Retina (tissue), 1 donor: Measurements from ENCODE around the gene STN1.

ENCODE experiments used
- DNase-seq: peaks from one replicate; pipeline ENCODE4 v3.0.0-alpha.2; 2016

STN1 gene

GRCh38 chr10:103892181-103892580, 25.8 kb downstream of the STN1 start:
- DNase-seq: no peak

GRCh38 chr10:103890688-103891087, 27.3 kb downstream of the STN1 start:
- DNase-seq: no peak

- DNase-seq: no peak
Observed at GRCh38 chr10:103890194-103890658, 27.8 kb downstream of the STN1 start.

DNA sequence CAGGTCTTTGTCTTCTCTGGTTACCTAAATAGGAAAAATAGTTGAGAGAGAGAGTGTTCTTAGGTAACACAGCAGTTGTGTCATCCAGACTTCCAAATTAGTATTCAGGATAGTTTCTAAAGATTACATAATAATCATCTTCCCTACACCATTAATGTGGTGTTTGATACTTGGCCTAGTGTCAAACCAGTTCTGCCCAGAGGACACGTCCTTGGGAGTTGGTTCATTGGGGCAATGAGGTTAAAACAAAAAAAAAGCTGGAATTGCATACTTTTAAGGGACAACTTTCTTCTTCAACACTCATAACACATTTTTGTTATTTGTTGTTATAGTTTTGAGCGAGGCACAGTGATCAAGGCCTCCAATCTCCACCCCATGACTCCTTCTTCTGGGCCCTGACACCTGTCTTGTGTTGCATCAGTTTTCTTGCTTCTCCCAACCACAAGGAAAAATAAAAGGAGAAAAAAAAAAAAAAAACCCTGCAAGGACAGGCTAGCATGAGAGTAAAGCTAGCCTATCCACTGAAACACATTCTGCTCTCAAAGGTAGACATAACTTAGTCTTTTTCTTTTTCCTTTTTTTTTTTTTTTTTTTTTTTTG, 28.8 kb downstream of the STN1 start:
- no peak for DNase-seq

DNA sequence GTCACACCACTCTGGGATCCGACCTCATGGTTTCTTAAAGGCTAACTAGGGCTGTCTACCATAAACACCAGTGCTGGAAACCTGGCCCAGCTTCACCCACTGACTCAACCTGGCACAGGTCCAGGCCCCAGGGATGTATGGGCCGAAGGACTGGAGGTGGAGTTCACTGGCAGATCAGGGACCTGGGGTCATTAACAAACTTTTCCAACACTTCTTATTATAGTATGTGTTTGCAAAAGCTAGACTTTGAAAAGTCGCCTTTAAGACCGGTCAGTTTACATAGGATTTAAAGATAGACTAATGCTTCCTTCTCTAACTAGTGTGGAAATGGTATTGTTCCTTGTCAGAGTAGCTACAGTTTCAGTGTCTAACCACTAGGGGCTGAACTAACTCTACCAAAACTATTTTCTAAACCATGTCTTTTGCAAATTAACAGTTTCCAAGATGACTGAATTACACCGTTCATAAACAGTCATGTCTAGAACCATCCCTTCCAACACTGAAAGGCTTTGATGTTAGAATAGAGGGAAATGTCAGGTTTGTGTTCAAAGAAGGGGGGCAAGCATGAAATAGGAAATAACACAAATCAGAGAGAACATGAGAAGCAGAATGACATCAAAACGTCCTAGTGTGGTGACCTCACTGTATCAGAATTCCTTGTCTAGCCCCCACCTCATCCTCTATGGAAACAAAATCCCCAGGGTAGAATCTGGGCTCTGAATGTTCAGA, 29.7 kb downstream of the STN1 start:
- peak; percentile 37 for DNase-seq

DNA sequence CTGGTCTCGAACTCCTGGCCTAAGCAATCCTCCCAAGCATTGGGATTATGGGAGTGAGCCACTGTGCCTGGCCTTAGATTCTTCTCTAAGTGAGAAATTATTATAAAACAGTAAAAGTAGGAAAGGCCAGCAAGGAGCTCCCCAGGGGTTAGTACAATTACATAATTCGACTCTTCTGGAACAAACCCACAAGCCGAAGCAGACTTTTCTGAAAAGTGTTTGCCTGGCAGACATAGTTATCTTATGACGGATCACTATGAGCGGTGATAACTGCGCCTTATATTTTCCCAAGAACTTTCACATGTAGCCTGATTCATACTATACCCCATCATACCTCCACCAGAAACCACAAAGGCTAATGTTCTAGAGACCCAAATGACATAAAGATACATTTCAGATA, 32.4 kb downstream of the STN1 start:
- no peak for DNase-seq

DNA sequence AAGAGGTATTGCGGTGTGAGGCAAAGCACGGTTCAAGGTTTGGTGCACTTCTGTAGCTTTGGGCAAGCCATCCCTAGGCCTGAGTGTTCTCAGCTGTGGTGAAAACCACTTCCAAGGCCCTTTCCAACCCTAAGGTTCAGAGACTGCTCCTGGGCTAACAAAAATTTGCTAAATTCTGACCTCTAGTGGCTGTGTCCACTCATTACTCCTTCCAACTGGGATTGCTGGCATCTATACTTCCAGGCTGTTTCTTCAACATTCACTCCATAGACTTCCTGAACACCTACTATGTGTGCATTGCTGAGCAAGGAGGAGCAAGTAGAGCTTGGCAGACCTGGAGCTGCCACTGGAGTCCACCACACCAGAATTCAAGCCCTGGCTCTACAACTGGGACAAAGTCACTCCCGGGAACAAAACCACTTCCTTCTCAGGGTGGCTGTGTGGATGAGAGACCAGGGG, 33.3 kb downstream of the STN1 start:
- peak; percentile 68 for DNase-seq

DNA sequence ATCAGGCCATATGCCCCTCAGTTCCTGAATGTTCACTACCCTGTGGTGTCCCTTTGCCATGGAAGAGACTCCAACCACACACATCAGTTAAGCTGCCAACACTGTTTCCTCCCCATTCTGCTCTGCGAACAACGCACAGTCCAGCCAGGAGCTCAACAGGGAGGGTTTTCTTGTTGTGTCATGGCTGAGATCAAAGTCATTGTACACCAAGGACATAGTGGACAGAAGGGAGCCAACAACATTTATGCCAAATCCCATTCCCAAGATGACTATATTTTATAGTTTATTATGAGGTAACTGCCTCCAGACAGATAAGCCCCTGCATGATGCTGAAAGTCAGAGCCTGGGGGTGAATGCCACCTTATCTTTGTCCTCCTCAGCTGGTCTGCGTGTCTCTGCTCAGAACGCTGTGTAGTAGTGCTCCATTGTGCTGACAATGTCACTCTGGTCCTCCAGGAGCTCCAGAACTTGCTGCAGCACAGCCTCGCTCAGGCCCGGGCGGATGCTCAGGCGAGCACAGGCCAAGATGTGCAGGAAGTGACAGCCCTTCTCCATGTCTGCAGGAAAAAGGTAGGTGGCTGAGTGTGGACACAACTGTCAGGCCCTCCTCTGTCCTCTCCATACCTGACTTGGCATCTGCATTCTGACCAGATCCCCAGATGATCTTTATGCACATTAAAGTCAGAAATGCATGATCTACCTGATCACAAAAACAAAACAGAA, 35.5 kb downstream of the STN1 start:
- DNase-seq: no peak

DNA sequence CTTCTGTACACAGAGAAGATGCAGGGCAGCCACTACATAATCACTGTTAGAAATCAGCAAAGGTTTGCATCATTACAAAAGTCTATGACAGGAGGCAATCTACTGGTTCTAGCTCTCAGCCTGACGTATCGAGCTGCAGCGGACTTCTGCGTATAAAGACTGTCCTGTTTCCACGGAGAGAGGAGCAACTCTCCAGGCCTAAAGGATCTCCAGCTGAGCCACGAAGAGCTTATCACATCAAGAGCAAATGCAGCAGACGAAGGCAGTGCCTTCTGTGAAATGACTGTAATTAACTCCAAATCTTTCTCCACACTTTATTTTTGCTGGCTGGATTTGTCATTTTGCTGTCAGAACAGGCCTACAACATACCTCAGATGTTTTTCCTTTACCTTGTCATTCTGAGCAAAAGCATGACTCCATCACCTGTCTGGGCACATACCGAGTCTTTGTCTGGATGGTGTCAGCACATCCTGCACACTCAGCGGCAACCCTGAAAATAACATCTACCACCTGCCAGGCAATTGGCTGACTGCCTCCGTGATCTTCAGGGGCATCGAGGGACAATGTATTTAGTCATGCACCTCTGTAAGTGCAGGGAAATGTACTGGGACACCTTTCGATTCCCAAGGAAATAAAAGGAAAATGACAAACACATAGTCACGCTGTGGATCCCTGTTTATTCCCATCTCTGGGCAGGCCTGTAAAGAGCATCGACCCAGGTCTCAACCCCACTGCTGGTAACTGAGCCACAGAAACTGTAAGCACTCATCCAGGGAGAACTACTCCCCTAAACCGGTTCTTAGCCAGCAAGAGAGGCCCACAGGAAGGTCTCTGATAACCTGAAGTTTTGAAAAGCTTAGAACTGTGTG, 36.3 kb downstream of the STN1 start:
- DNase-seq: no peak

GRCh38 chr10:103879831-103880230, 38.2 kb downstream of the STN1 start:
- no peak for DNase-seq

DNA sequence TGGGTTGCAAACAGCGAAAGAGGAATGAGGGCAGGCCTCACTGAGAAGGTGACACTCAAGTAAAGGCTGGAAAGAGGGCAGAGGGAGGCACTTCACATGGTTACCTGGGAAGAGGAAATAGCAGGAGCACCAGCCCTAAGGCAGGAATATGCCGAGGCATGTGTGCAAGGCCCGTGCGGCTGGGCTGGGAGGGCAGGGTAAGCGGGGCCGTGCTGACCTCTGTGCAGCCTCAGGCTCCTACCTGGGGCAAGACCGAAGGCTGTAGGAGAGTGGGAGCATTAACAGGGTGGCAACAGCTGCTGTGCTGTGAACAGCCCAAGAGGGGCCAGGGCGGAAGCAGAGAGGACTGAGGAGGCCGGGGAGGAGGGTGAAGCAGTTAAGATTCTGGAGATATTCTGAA, 38.6 kb downstream of the STN1 start:
- no peak for DNase-seq

DNA sequence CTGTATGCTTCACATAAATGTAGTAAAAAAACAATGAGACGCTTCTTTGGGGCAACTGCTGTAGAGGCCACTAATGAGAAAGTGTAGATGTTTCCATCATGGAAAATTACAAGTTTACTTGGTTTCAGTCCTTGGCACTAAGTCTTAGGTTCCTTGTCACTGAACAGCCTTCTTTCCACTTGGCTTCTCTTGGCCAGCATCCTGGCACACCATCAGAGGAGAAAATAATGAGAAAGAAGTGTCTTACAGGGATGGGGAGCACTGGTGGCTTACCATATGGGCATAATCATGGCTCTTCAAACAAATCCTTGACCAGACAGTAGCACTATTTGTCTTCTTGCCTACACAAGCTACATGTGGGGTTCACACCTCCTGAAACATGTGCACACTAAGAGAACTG, 40.1 kb downstream of the STN1 start:
- no peak for DNase-seq

- DNase-seq: no peak
Observed at GRCh38 chr10:103876155-103876554, 41.8 kb downstream of the STN1 start.

- DNase-seq: no peak
Observed at GRCh38 chr10:103874730-103875129, 43.3 kb downstream of the STN1 start.

DNA sequence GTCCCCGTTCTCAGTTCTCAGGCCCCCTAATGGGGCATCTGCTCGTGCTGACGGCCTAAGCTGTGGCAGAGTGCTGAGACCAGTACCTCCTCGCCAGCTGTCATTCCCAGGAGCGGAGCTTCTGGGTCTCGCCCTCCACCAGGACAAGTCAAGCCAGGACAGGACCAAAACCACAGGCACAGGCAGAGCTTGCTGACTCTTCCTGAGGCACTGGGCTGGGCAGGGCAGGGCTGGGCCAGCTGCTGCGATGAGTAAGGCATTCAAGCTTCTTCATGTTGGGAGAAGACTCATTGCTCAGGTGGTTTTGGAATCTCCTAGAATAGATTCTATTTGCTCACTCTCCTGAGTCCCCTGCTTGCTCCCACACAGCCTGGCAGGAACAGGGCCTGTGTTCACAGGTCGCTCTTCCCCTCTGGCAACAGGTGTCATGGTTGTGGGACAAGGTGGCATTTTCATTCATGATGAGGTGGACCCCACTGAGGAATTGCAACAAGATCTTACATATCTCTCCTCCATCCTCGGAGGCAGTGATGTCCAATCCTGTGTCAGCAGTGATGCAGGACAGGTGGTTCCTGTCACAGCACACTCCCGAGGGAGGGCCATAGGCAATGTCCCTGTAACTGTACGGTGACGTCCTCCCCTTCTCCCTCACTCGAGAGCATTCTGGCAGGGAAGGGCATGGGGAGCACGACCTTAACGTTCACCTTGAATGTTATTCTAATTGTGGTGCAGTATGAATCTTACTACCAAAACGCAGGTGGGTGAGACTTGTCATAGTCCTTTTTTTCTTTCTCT, 45.6 kb downstream of the STN1 start:
- no peak for DNase-seq

- DNase-seq: no peak
Observed at GRCh38 chr10:103871006-103871405, 47.0 kb downstream of the STN1 start.

GRCh38 chr10:103870516-103870915, 47.5 kb downstream of the STN1 start:
- DNase-seq: no peak

DNA sequence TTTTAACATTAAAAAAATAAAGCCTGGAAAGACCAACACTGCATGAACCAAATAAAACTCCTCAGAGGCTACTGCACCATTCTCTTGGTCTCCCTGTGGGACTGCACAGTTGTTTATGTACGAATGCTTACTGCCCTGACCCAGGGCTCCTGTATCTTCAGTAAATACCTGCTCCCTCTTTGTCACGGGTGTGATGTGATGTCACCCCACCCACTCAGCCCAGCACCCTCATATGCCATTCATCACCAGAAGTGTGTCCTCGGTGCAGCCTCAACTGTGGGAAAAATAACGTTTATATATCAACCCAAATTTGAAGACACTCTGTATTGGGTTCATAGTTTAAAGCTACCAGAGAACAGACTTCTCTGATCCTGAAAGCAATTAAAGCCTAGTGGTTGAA, 48.6 kb downstream of the STN1 start:
- no peak for DNase-seq

- DNase-seq: no peak
Observed at GRCh38 chr10:103868200-103868599, 49.8 kb downstream of the STN1 start.

DNA sequence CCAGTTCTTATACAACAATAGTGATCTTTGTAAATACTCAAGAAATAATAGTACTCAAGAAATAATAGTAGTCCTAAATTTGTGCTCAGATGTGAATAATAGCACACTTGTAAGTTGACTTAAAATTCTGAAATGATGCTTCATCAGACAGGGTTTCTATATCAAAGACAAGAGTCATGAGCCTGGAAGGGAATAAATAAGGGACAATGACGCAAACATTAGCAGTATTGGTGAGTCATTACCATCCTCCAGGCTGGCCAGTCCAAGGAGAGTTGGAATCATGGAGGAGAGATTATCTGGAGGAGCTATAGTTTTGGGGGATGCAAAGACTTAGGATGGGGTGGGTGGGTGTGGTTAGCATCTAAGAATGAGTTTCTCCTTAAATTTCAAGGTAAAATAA, 56.5 kb downstream of the STN1 start:
- DNase-seq: no peak

GRCh38 chr10:103859161-103860086, 58.6 kb downstream of the STN1 start:
- DNase-seq: peak; percentile 85
